Vagina (tissue), 2 donors: ENCODE results near the gene GABRB2. TPM values are rescaled to one million over a fixed set of nuclear protein-coding genes. Genes with fewer than 3 reads are reported as not detected.
"Not testable (repeated sequence)": the region's sequence is repeated elsewhere in the genome, so short reads cannot be mapped to it uniquely, and the experiment has no call there.

Experiments used
- DNase-seq, 2 donors: peaks; one replicate each; pipeline ENCODE4 v3.0.0-alpha.2; 2017; ENCODE audit errors: extremely low spot score in 2 of 2
- H3K27ac ChIP-seq: fragments of 200-600 bp; sonication (generic); one replicate; pipeline ENCODE4 v1.5.1; 2019
- H3K27me3 ChIP-seq: fragments of 200-600 bp; sonication (generic); one replicate; pipeline ENCODE4 v1.5.1; 2019
- H3K36me3 ChIP-seq, 2 donors: fragments of 200-600 bp; sonication (generic); one replicate each; pipeline ENCODE4 v1.5.1; 2017 to 2019
- H3K4me1 ChIP-seq: fragments of 200-600 bp; sonication (generic); one replicate; pipeline ENCODE4 v1.5.1; 2019
- H3K4me3 ChIP-seq, 2 donors: fragments of 200-600 bp; sonication (generic); 1 replicate in 1 of 2; 2 replicates in 1 of 2; pipeline ENCODE4 v1.5.1; 2016 to 2019
- H3K9me3 ChIP-seq: fragments of 200-600 bp; sonication (generic); one replicate; pipeline ENCODE4 v1.5.1; 2019
- CTCF ChIP-seq, 3 experiments: fragments of 450-650 bp in 2 of 3; fragments of 200-600 bp in 1 of 3; sonication (generic) in 1 of 3; IDR thresholded peaks; one replicate each; pipeline ENCODE4 v1.5.1; 2017 to 2019; ENCODE audit warnings: antibody characterized with exemption in 3 of 3, mild to moderate bottlenecking in 2 of 3, moderate library complexity in 2 of 3
- POLR2A ChIP-seq, 2 donors: fragments of 450-650 bp; IDR thresholded peaks; one replicate each; pipeline ENCODE4 v1.6.1; 2017; ENCODE audit warnings: antibody characterized with exemption in 2 of 2, mild to moderate bottlenecking in 2 of 2, moderate library complexity in 2 of 2
- POLR2AphosphoS5 ChIP-seq, 2 donors: sonication (generic); formaldehyde crosslinking; IDR thresholded peaks; one replicate each; pipeline ENCODE4 v1.9.0; 2017; ENCODE audit warnings: antibody characterized with exemption in 2 of 2, mild to moderate bottlenecking in 2 of 2, low read depth in 1 of 2; ENCODE audit not compliant: insufficient read depth in 1 of 2
- intact Hi-C: fragments of 100-400 bp; cut with DNase I; formaldehyde crosslinking; loops from one replicate; pipeline ENCODE4 v1.15.1; 2023
- total RNA-seq: library from RNA; depleted of rRNA; stranded (reverse); fragments of >200 nt; gene quantifications from one replicate; pipeline ENCODE4 v1.2.3, GENCODE V29; 2016

GABRB2 gene
- total RNA-seq, 1 donor from 2014 or later: under 0.01 TPM

DNA sequence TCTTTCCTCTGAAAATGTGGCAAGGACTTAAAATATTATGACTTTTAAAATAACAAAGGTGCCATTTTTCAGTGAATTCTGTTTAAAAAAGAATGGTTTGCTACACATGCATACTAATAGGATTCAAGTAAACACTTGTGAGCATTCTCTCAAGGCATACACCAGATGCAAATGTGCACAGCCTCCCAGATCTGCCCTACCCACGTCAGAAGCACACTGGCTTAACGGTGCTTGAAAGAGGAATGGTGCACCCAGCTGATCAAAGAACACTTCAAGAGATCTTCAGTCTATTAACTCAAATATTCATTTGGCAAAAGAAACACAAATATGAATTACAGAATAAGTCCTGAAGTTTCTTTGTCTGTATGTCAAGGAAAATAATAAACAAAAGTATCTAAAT lies 15.8 kb downstream of the GABRB2 start:
- intact Hi-C loops: no loop called here
- no peaks in the 10 kb centered on the region for H3K4me1 ChIP-seq
- TF ChIP-seq CTCF (IDR thresholded peaks at IDR 0.05): no peak
- no peak for TF ChIP-seq POLR2A (IDR thresholded peaks at IDR 0.05)
- no peak for TF ChIP-seq POLR2AphosphoS5 (IDR thresholded peaks at IDR 0.05; ENCODE audit: insufficient read depth in 1 of 2, low read depth in 1 of 2)

DNA sequence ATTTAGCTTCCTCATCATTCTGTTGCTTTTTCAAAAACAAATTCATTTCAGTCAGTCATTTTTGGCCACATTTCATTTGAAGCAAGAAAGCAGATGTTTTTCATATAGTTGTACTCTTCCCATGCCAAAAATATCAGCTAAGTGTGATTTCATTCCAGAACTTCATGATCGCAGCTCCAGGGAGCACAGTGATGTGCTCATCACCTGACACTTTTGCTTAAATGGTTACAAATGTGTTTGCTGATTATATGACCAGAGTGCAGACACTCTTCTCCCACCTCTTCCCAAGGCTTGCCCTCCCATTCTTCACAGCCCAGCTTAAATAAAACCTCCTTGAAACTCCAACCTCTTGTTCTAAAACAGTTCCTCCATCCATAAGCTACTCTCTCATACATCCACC lies 32.6 kb downstream of the GABRB2 start:
- no peaks in the 10 kb centered on the region for H3K36me3 ChIP-seq
- H3K9me3 ChIP-seq: no peaks in the 10 kb centered on the region
- DNase-seq: no peak
- intact Hi-C loops: no loop called here
- TF ChIP-seq POLR2A (IDR thresholded peaks at IDR 0.05) (no peak), POLR2AphosphoS5 (IDR thresholded peaks at IDR 0.05; ENCODE audit: insufficient read depth in 1 of 2, low read depth in 1 of 2) (no peak), CTCF (IDR thresholded peaks at IDR 0.05) (no peak)
- no peak overlapping the region for H3K4me3 ChIP-seq
- H3K27ac ChIP-seq: no peak overlapping the region
- H3K27me3 ChIP-seq: no peaks in the 10 kb centered on the region
- H3K4me1 ChIP-seq: no peaks in the 10 kb centered on the region

More for the DNA sequence above, 15.8 kb downstream of the GABRB2 start:
- no peak for DNase-seq
- Histone ChIP-seq H3K27ac (no peak overlapping the region), H3K27me3 (no peaks in the 10 kb centered on the region), H3K36me3 (no peaks in the 10 kb centered on the region), H3K4me3 (no peak overlapping the region), H3K9me3 (no peaks in the 10 kb centered on the region)

- no peaks in the 10 kb centered on the region for H3K4me1 ChIP-seq
- H3K27ac ChIP-seq: no peak overlapping the region
- TF ChIP-seq CTCF (IDR thresholded peaks at IDR 0.05) (no peak), POLR2A (IDR thresholded peaks at IDR 0.05) (no peak), POLR2AphosphoS5 (IDR thresholded peaks at IDR 0.05; ENCODE audit: insufficient read depth in 1 of 2, low read depth in 1 of 2) (no peak)
- H3K36me3 ChIP-seq: no peaks in the 10 kb centered on the region
- H3K9me3 ChIP-seq: no peaks in the 10 kb centered on the region
- no peak for DNase-seq
- intact Hi-C loops: no loop called here
- no peaks in the 10 kb centered on the region for H3K27me3 ChIP-seq
- H3K4me3 ChIP-seq: no peak overlapping the region
These were observed 38.9 kb downstream of the GABRB2 start for GRCh38 chr5:161507591-161507990.

DNA sequence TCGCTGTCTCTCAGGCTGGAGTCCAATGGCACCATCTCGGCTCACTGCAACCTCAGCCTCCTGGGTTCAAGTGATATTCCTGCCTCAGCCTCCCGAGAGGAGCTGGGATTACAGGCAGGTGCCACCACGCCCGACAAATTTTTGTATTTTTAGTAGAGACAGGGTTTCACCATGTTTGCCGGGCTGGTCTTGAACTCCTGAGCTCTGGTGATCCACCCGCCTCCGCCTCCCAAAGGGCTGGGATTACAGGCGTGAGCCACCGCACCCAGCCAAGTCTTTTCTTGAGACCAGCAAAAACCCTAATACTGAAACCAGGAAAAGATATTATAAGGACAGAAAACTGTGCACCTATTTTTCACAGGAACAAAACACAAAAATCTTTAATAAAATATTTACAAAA lies 41.4 kb downstream of the GABRB2 start:
- intact Hi-C loops, H3K36me3 ChIP-seq, H3K27me3 ChIP-seq, H3K4me3 ChIP-seq, H3K27ac ChIP-seq, H3K9me3 ChIP-seq, DNase-seq, H3K4me1 ChIP-seq: not testable (repeated sequence)

GRCh38 chr5:161498531-161498930 lies 48.0 kb downstream of the GABRB2 start:
- Histone ChIP-seq H3K36me3 (no peaks in the 10 kb centered on the region), H3K27ac (no peak overlapping the region), H3K9me3 (no peaks in the 10 kb centered on the region), H3K4me3 (no peak overlapping the region), H3K27me3 (no peaks in the 10 kb centered on the region), H3K4me1 (no peaks in the 10 kb centered on the region)
- TF ChIP-seq CTCF (IDR thresholded peaks at IDR 0.05) (no peak), POLR2AphosphoS5 (IDR thresholded peaks at IDR 0.05; ENCODE audit: insufficient read depth in 1 of 2, low read depth in 1 of 2) (no peak), POLR2A (IDR thresholded peaks at IDR 0.05) (no peak)
- intact Hi-C loops: no loop called here
- no peak for DNase-seq

DNA sequence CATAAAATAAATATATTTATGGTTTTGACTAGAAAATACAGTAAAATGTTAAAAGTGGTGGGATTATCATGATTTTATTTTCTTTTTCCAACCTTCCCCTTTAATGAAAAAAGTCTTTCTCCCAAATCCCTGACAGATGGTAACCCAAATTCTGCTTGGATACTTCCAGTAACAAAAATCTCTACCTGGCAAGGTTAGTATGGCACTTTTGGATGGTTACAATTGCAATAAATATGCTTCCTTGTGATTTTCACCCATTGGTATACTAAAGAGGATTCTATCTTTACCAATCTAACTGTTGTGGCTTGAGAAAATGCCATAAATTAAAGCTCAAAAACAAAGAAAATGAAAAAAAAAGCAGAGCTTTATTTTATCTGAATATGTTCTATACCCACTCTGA lies 62.8 kb downstream of the GABRB2 start:
- no peaks in the 10 kb centered on the region for H3K4me1 ChIP-seq
- no peak overlapping the region for H3K4me3 ChIP-seq
- TF ChIP-seq POLR2A (IDR thresholded peaks at IDR 0.05) (no peak), CTCF (IDR thresholded peaks at IDR 0.05) (no peak), POLR2AphosphoS5 (IDR thresholded peaks at IDR 0.05; ENCODE audit: insufficient read depth in 1 of 2, low read depth in 1 of 2) (no peak)
- H3K27me3 ChIP-seq: no peaks in the 10 kb centered on the region
- H3K36me3 ChIP-seq: no peaks in the 10 kb centered on the region
- H3K9me3 ChIP-seq: no peaks in the 10 kb centered on the region
- DNase-seq: no peak
- intact Hi-C loops: no loop called here
- no peak overlapping the region for H3K27ac ChIP-seq
